ENCODE data around the gene PRELID3B.

The PRELID3B gene

DNA sequence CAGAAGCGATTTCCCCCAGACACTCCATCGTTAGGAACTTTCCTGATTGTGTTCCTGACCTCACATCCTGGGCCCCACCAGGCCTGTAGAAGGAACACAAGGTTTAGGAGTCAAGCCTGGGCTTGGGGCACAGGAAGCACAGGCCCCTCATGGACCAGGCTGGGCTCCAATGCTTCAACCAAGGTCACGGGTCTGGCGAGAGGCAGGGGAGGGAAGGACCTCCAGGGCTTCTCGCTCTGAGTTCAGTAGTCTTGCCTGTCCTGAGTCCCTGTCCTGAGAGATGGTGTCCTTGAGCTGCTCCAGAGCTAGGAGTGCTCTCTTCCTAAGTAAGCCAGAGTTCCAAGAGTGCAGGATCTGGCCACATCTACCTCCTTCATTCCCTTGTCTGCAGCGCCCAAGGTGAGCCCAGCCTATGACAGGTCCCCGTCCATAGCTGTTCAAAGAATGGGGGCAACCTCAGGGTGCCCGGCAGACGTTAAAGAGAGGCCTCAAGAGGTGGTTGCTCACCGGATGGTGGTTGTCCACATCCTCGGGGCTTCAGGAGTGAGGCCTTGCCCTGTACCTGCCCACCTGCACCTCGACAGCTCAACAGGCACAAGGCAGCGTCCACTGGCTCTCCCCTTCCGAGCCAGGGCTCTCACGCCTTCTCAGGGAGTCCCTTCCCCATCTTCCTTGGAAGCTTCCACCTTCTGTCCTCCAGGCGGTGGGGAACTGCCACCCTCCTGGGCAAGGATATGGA lies 24.9 kb downstream of the PRELID3B start:
- H3K4me3 ChIP-seq (ENCODE audit: low read depth, low read length), result no peak overlapping the region
- DNase-seq (ENCODE audit: low read depth, low spot score), result no peak
- in situ Hi-C loops (cut with HindIII; ENCODE audit: low sequenced_read_pairs), result no loop called here
- TF ChIP-seq, protein P1, sequence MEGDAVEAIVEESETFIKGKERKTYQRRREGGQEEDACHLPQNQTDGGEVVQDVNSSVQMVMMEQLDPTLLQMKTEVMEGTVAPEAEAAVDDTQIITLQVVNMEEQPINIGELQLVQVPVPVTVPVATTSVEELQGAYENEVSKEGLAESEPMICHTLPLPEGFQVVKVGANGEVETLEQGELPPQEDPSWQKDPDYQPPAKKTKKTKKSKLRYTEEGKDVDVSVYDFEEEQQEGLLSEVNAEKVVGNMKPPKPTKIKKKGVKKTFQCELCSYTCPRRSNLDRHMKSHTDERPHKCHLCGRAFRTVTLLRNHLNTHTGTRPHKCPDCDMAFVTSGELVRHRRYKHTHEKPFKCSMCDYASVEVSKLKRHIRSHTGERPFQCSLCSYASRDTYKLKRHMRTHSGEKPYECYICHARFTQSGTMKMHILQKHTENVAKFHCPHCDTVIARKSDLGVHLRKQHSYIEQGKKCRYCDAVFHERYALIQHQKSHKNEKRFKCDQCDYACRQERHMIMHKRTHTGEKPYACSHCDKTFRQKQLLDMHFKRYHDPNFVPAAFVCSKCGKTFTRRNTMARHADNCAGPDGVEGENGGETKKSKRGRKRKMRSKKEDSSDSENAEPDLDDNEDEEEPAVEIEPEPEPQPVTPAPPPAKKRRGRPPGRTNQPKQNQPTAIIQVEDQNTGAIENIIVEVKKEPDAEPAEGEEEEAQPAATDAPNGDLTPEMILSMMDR (IDR thresholded peaks at IDR 0.05; ENCODE audit: low read depth, low read length), result no peak

DNA sequence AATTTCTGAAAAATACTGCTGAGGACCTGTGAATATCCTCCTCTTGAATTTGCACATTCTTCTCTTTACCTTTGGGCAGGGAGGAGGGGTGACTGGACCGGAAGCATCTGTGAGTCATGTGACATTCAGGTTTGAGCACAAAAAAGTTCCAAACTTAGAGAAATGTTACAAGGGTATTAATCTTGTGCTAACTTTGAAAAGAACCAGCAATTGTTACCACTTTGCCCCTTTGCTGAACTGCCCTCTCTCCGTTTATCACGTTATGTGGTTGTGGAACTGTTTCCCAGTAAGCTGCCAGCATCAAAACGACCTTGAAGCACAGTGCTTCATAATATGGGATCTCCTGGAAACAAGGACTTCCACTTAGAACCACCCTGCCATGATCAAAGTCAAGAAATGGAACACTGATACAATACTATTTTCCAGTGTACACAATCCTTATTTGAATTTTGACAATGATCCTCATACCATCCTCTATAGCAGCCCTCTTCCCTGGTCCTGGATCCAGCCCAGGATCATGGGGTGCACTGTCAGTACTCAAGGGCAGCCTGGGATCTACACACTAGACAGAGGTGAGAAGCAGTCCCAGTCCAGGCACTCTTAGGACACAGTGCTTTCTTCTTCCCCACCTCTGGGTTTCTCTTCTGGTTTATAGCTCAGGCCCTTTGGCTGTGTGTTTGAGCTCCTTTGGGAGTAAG lies 25.6 kb downstream of the PRELID3B start:
- in situ Hi-C loops (cut with HindIII; ENCODE audit: low sequenced_read_pairs), result no loop called here
- H3K4me3 ChIP-seq (ENCODE audit: low read depth, low read length), result no peak overlapping the region

DNA sequence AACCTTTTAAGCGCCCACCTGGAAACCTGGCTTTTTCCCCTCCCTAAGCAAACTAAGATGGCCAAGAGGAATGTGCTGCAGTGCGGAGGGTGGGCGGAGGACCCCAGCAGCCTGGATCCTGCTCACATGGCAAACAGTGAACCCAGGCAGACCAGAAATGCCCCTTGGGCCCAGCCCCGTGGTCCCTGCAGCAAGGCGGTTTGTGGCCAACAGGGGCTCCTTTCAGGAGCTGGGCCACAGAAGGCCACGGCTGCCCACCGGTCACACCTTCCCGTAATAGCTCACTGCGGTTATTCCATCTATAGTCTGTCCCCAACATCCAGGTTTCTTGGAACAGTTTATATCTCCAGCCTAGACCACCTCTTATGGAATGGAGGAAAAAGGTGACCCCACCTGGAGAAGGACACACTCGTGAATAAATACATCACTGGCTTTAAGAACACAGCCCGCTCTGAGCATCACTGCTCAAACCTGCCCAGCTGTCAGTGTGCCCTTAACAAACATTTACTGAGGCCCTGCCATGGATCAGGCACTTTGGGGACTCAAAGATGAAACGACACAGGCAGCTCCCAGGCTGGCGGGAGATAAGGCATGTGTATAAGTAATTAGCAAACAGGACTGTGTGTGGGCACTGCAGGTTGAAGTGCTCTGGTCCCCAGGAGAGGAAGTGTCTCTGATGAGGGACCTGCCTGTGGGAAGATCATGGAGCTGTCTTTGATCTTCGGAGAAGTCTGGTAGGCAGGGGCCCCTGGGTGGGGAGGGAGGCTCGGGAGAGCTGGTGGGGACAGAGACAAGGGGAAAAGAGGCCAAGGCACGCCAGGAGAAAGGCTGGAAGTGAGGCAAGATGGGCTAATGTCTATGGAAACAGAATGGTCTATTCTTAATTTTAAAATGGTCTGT lies 26.5 kb downstream of the PRELID3B start:
- in situ Hi-C loops (cut with HindIII; ENCODE audit: low sequenced_read_pairs), result no loop called here
- TF ChIP-seq, protein P1 (IDR thresholded peaks at IDR 0.05; ENCODE audit: low read depth, low read length), result no peak
- no peak for DNase-seq (ENCODE audit: low read depth, low spot score)
- no peak overlapping the region for H3K4me3 ChIP-seq (ENCODE audit: low read depth, low read length)

More for the DNA sequence above, 25.6 kb downstream of the PRELID3B start:
- TF ChIP-seq, protein P1 (IDR thresholded peaks at IDR 0.05; ENCODE audit: low read depth, low read length), result no peak
- no peak for DNase-seq (ENCODE audit: low read depth, low spot score)

DNA sequence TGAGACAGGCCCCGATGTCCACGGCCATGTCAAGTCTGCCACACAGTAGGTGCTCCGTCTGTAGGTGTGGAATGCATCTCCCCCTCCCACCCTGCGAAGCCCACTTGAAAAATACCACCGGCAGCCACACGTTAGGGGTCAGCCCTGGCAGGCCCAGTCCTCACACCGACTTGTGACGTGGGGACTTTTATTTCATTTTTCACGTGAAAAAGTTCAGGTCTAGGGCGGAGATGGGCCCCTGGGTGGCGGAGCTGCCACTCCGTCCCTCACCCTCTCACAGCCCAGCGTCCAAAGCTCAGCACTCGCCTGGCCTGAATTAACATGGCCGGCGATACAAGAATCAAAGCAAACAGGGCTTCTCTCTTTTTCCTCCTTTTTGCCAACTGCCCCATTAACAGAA lies 27.2 kb downstream of the PRELID3B start:
- in situ Hi-C loops (cut with HindIII; ENCODE audit: low sequenced_read_pairs), result no loop called here
- TF ChIP-seq, protein P1 (IDR thresholded peaks at IDR 0.05; ENCODE audit: low read depth, low read length), result no peak
- no peak for DNase-seq (ENCODE audit: low read depth, low spot score)
- H3K4me3 ChIP-seq (ENCODE audit: low read depth, low read length), result no peak overlapping the region

DNA sequence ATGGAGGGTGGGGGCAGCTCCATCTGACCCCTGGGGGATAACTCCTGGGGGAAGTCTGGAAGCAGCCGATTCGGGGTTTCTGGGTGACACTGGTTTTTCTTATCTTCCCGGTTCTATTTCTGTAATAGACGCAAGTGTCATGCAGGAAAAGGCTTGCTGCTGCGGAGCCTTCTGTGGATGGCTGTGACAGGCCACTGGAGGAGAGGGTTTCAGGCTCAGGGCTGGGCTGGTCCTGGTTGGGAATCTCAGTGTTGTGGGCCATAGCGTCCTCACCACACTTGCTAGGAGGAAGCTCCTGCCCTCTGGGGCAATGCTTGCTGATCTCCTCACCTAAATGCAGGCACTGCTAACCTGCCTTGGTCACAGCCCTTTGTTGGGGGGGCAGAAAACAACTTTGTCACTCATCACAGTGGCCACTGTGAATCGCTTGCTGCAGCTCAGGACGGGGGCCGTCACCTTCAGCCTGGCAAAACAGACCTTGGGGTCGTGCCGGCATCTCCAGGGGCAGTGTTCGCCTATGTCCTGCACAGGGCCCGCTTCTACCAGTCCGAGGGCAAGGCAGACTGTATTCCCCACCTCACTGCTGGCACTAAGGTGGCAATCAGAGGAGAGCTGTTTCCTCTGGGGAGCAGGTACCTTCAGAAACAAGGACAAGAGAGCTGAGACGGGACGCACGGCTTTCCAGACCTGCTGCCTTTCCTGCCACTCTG lies 27.8 kb downstream of the PRELID3B start:
- in situ Hi-C loops (cut with HindIII; ENCODE audit: low sequenced_read_pairs), result no loop called here
- TF ChIP-seq, protein P1 (IDR thresholded peaks at IDR 0.05; ENCODE audit: low read depth, low read length), result no peak
- DNase-seq (ENCODE audit: low read depth, low spot score), result no peak
- H3K4me3 ChIP-seq (ENCODE audit: low read depth, low read length), result no peak overlapping the region

Data from astrocyte of the spinal cord (primary cell).